CD8-positive, alpha-beta memory T cell (primary cell): ENCODE measurements around the gene DMKN. TPM values are rescaled to one million over a fixed set of nuclear protein-coding genes. Genes with fewer than 3 reads are reported as not detected.

Experiments used
- CTCF ChIA-PET: fragments of 350-600 bp; sonication (Branson Sonifier 250); formaldehyde crosslinking; loops from one replicate; lab custom pipeline; 2021; ENCODE audit warnings: antibody characterized with exemption; lab: Charles Lee
- POLR2A ChIA-PET: fragments of 350-600 bp; sonication (Branson Sonifier 250); formaldehyde crosslinking; loops from one replicate; lab custom pipeline; 2021; ENCODE audit warnings: antibody characterized with exemption; lab: Charles Lee
- DNase-seq, 5 donors: peaks; one replicate each; pipeline versions ENCODE4 v3.0.0 to v3.0.0-alpha.2; 2020 to 2022; ENCODE audit warnings: mixed read lengths in 1 of 5
- H3K27ac ChIP-seq: one replicate; pipeline ENCODE4 v1.7.0; 2013; ENCODE audit warnings: low read depth, mild to moderate bottlenecking, low read length, moderate library complexity
- H3K27me3 ChIP-seq: 2 replicates; pipeline ENCODE4 v1.7.0; 2013; ENCODE audit warnings: low read length, mild to moderate bottlenecking; ENCODE audit not compliant: insufficient read depth, poor library complexity, severe bottlenecking
- H3K36me3 ChIP-seq: 2 replicates; pipeline ENCODE4 v1.7.0; 2013; ENCODE audit warnings: mild to moderate bottlenecking, low read length, moderate library complexity; ENCODE audit not compliant: insufficient read depth
- H3K4me1 ChIP-seq: 2 replicates; pipeline ENCODE4 v1.7.0; 2013; ENCODE audit warnings: mild to moderate bottlenecking, low read length, moderate library complexity; ENCODE audit not compliant: insufficient read depth
- H3K4me3 ChIP-seq: 2 replicates; pipeline ENCODE4 v1.7.0; 2013; ENCODE audit warnings: mild to moderate bottlenecking, low read length
- H3K9me3 ChIP-seq: 2 replicates; pipeline ENCODE4 v1.7.0; 2013; ENCODE audit warnings: mild to moderate bottlenecking, low read length
- H3K27ac Mint-ChIP-seq, 8 donors: one replicate each; pipeline ENCODE4 v1.8.0; 2020 to 2021; ENCODE audit warnings: mixed read lengths in 8 of 8, mild to moderate bottlenecking in 6 of 8, inconsistent platforms in 3 of 8, moderate library complexity in 3 of 8
- H3K27me3 Mint-ChIP-seq, 2 donors: one replicate each; pipeline ENCODE4 v1.8.0; 2020 to 2021; ENCODE audit warnings: mixed read lengths in 2 of 2, mild to moderate bottlenecking in 1 of 2, moderate library complexity in 1 of 2
- H3K36me3 Mint-ChIP-seq, 3 donors: one replicate each; pipeline ENCODE4 v1.8.0; 2020 to 2021; ENCODE audit warnings: mixed read lengths in 3 of 3, inconsistent platforms in 1 of 3, mild to moderate bottlenecking in 1 of 3
- H3K4me1 Mint-ChIP-seq, 3 donors: one replicate each; pipeline ENCODE4 v1.8.0; 2020 to 2021; ENCODE audit warnings: mixed read lengths in 3 of 3, inconsistent platforms in 1 of 3, mild to moderate bottlenecking in 1 of 3
- H3K4me3 Mint-ChIP-seq, 7 donors: one replicate each; pipeline ENCODE4 v1.8.0; 2020 to 2021; ENCODE audit warnings: mixed read lengths in 7 of 7, mild to moderate bottlenecking in 6 of 7, moderate library complexity in 4 of 7, inconsistent platforms in 2 of 7
- H3K9me3 Mint-ChIP-seq, 5 donors: one replicate each; pipeline ENCODE4 v1.8.0; 2020 to 2022; ENCODE audit warnings: mixed read lengths in 5 of 5, mild to moderate bottlenecking in 3 of 5, moderate library complexity in 2 of 5, inconsistent platforms in 1 of 5
- polyA plus RNA-seq: library from polyadenylated mRNA; unstranded; fragments of 300-500 nt; fragmentation: Illumina TruSeq; gene quantifications from one replicate; pipeline ENCODE4 v1.2.3, GENCODE V29; 2021
- total RNA-seq, 2 experiments: library from RNA; stranded (reverse); gene quantifications; one replicate each; pipeline ENCODE4 v1.2.3, GENCODE V29; 2021

Gene DMKN
- total and polyA plus RNA-seq, 3 experiments from 2014 or later: 1.7 to 10.2 (median 2.2) TPM

- no peaks in the 10 kb centered on the region for H3K36me3 ChIP-seq
- H3K27ac Mint-ChIP-seq: peak overlapping the region in 3 of 8 donors; percentile 42 to 84 (median 75)
- no peaks in the 10 kb centered on the region for H3K9me3 ChIP-seq
- H3K27me3 Mint-ChIP-seq: peaks cover 4 to 9% of the 10 kb centered on the region in 2 donors
- no peak overlapping the region for H3K27ac ChIP-seq
- H3K4me3 Mint-ChIP-seq: no peak overlapping the region
- ChIA-PET POLR2A (no interaction called here), CTCF (no interaction called here)
- no peaks in the 10 kb centered on the region for H3K9me3 Mint-ChIP-seq
- peaks cover 33% of the 10 kb centered on the region for H3K4me1 ChIP-seq
- no peaks in the 10 kb centered on the region for H3K27me3 ChIP-seq
- peaks cover 0 to 2% (median 0%) of the 10 kb centered on the region in 3 donors for H3K36me3 Mint-ChIP-seq
- DNase-seq: no peak
- no peak overlapping the region for H3K4me3 ChIP-seq
- H3K4me1 Mint-ChIP-seq: peaks cover 49 to 71% (median 70%) of the 10 kb centered on the region in 3 donors
These were observed 63.9 kb downstream of the DMKN start for GRCh38 chr19:35449359-35450043.

- Histone ChIP-seq H3K9me3 (no peaks in the 10 kb centered on the region), H3K4me3 (no peak within 1 kb of the TSS), H3K27me3 (no peaks in the 10 kb centered on the region), H3K36me3 (no peaks in the 10 kb centered on the region), H3K27ac (no peak within 1 kb of the TSS), H3K4me1 (peaks cover 33% of the 10 kb centered on the region)
- DNase-seq: no peak
- ChIA-PET CTCF (interaction anchor here (1.1 kb wide), 1 partner anchor 44 kb away, joined by 3 read pairs; no protein-coding TSS in a partner anchor), POLR2A (interaction anchor here (0.7 kb wide), 1 partner anchor 336 kb away, joined by 5 read pairs; no protein-coding TSS in a partner anchor)
- Mint-ChIP-seq H3K9me3 (no peaks in the 10 kb centered on the region), H3K4me3 (no peak within 1 kb of the TSS), H3K36me3 (peaks cover 0 to 2% (median 0%) of the 10 kb centered on the region in 3 donors), H3K27ac (peak within 1 kb of the TSS in 6 of 8 donors; percentile 19 to 95 (median 70)), H3K4me1 (peaks cover 45 to 66% (median 64%) of the 10 kb centered on the region in 3 donors), H3K27me3 (peaks cover 4 to 9% of the 10 kb centered on the region in 2 donors)
These were observed 65.6 kb downstream of the DMKN start, which contains the start of gene FFAR2 for GRCh38 chr19:35447606-35448469. Gene FFAR2 (plus strand): TSS chr19:35448257. CDS start chr19:35449715, 1,458 bp downstream.

Other genes with a start within 250 kb of the DMKN start
- gene USF2, start 244.7 kb downstream of the DMKN start, total RNA-seq: 100 to 1,000 TPM; 125 to 132 TPM
- gene USF2, start 244.7 kb downstream of the DMKN start, polyA plus RNA-seq: 9.2 TPM
- under 1 TPM; 0.31 TPM for gene HAMP, start 231.1 kb downstream of the DMKN start, total RNA-seq
- gene HAMP, start 231.1 kb downstream of the DMKN start, polyA plus RNA-seq: not detected
- not detected for gene MAG, start 221.5 kb downstream of the DMKN start, total RNA-seq
- gene MAG, start 221.5 kb downstream of the DMKN start, polyA plus RNA-seq: 0.36 TPM
- gene CD22, start 184.5 kb downstream of the DMKN start, total RNA-seq: under 1 TPM in 1 of 2 experiments, not detected in 1; 0.09 TPM
- not detected for gene CD22, start 184.5 kb downstream of the DMKN start, polyA plus RNA-seq
- not detected for gene FFAR1, start 165.7 kb downstream of the DMKN start, total RNA-seq
- not detected for gene FFAR1, start 165.7 kb downstream of the DMKN start, polyA plus RNA-seq
- not detected for gene FFAR3, start 155.2 kb downstream of the DMKN start, total RNA-seq
- not detected for gene FFAR3, start 155.2 kb downstream of the DMKN start, polyA plus RNA-seq
- gene GPR42, start 142.6 kb downstream of the DMKN start, total RNA-seq: not detected
- not detected for gene GPR42, start 142.6 kb downstream of the DMKN start, polyA plus RNA-seq
- not detected for gene FFAR2, start 65.4 kb downstream of the DMKN start, total RNA-seq
- not detected for gene FFAR2, start 65.4 kb downstream of the DMKN start, polyA plus RNA-seq
- not detected for gene KRTDAP, start 23.2 kb downstream of the DMKN start, total RNA-seq
- not detected for gene KRTDAP, start 23.2 kb downstream of the DMKN start, polyA plus RNA-seq
- not detected for gene SBSN, start 14.7 kb upstream of the DMKN start, total RNA-seq
- not detected for gene SBSN, start 14.7 kb upstream of the DMKN start, polyA plus RNA-seq
- gene GAPDHS, start 19.8 kb upstream of the DMKN start, total RNA-seq: not detected
- gene GAPDHS, start 19.8 kb upstream of the DMKN start, polyA plus RNA-seq: not detected
- gene TMEM147, start 32.0 kb upstream of the DMKN start, total RNA-seq: 10 to 100 TPM; 82.6 to 91.4 TPM
- 175 TPM for gene TMEM147, start 32.0 kb upstream of the DMKN start, polyA plus RNA-seq
- not detected for gene ATP4A, start 50.0 kb upstream of the DMKN start, total RNA-seq
- not detected for gene ATP4A, start 50.0 kb upstream of the DMKN start, polyA plus RNA-seq
- gene PMIS2, start 72.5 kb upstream of the DMKN start, total RNA-seq: not detected
- gene PMIS2, start 72.5 kb upstream of the DMKN start, polyA plus RNA-seq: not detected
- 10 to 100 TPM; 37.3 to 39.3 TPM for gene HAUS5, start 99.1 kb upstream of the DMKN start, total RNA-seq
- 6.7 TPM for gene HAUS5, start 99.1 kb upstream of the DMKN start, polyA plus RNA-seq
- 100 to 1,000 TPM; 109 to 116 TPM for gene RBM42, start 115.4 kb upstream of the DMKN start, total RNA-seq
- 62.4 TPM for gene RBM42, start 115.4 kb upstream of the DMKN start, polyA plus RNA-seq
- 1 to 10 TPM; 1.2 TPM for gene ETV2, start 128.1 kb upstream of the DMKN start, total RNA-seq
- 1.4 TPM for gene ETV2, start 128.1 kb upstream of the DMKN start, polyA plus RNA-seq
- gene COX6B1, start 134.7 kb upstream of the DMKN start, total RNA-seq: 100 to 1,000 TPM; 433 to 452 TPM
- 753 TPM for gene COX6B1, start 134.7 kb upstream of the DMKN start, polyA plus RNA-seq
- gene UPK1A, start 152.9 kb upstream of the DMKN start, total RNA-seq: under 1 TPM in 1 of 2 experiments, not detected in 1; 0.22 TPM
- gene UPK1A, start 152.9 kb upstream of the DMKN start, polyA plus RNA-seq: not detected
- gene ZBTB32, start 190.9 kb upstream of the DMKN start, total RNA-seq: 100 to 1,000 TPM; 223 to 225 TPM
- 0.77 TPM for gene ZBTB32, start 190.9 kb upstream of the DMKN start, polyA plus RNA-seq
- gene KMT2B, start 204.4 kb upstream of the DMKN start, total RNA-seq: 10 to 100 TPM; 62.6 to 67.8 TPM
- gene KMT2B, start 204.4 kb upstream of the DMKN start, polyA plus RNA-seq: 2.9 TPM
- 100 to 1,000 TPM; 108 to 110 TPM for gene IGFLR1, start 228.8 kb upstream of the DMKN start, total RNA-seq
- gene IGFLR1, start 228.8 kb upstream of the DMKN start, polyA plus RNA-seq: 96.7 TPM
- 10 to 100 TPM; 29.0 to 32.2 TPM for gene U2AF1L4, start 231.8 kb upstream of the DMKN start, total RNA-seq
- 37.5 TPM for gene U2AF1L4, start 231.8 kb upstream of the DMKN start, polyA plus RNA-seq
- 10 to 100 TPM; 50.8 to 57.8 TPM for gene PSENEN, start 232.0 kb upstream of the DMKN start, total RNA-seq
- gene PSENEN, start 232.0 kb upstream of the DMKN start, polyA plus RNA-seq: 101 TPM
- gene LIN37, start 234.9 kb upstream of the DMKN start, total RNA-seq: 10 to 100 TPM in 1 of 2 experiments, 1 to 10 TPM in 1; 8.8 to 10.5 TPM
- gene LIN37, start 234.9 kb upstream of the DMKN start, polyA plus RNA-seq: 12.7 TPM
- gene HSPB6, start 243.4 kb upstream of the DMKN start, total RNA-seq: not detected
- gene HSPB6, start 243.4 kb upstream of the DMKN start, polyA plus RNA-seq: not detected
- gene PROSER3, start 244.5 kb upstream of the DMKN start, total RNA-seq: 10 to 100 TPM; 35.2 to 40.5 TPM
- gene PROSER3, start 244.5 kb upstream of the DMKN start, polyA plus RNA-seq: 8.3 TPM